ENCODE results near the gene NUSAP1. TPM values are rescaled to one million over a fixed set of nuclear protein-coding genes. Genes with fewer than 3 reads are reported as not detected.
"Not testable (repeated sequence)": the region's sequence is repeated elsewhere in the genome, so short reads cannot be mapped to it uniquely, and the experiment has no call there.

The NUSAP1 gene, protein sequence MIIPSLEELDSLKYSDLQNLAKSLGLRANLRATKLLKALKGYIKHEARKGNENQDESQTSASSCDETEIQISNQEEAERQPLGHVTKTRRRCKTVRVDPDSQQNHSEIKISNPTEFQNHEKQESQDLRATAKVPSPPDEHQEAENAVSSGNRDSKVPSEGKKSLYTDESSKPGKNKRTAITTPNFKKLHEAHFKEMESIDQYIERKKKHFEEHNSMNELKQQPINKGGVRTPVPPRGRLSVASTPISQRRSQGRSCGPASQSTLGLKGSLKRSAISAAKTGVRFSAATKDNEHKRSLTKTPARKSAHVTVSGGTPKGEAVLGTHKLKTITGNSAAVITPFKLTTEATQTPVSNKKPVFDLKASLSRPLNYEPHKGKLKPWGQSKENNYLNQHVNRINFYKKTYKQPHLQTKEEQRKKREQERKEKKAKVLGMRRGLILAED
- 10.5 TPM for total RNA-seq

DNA sequence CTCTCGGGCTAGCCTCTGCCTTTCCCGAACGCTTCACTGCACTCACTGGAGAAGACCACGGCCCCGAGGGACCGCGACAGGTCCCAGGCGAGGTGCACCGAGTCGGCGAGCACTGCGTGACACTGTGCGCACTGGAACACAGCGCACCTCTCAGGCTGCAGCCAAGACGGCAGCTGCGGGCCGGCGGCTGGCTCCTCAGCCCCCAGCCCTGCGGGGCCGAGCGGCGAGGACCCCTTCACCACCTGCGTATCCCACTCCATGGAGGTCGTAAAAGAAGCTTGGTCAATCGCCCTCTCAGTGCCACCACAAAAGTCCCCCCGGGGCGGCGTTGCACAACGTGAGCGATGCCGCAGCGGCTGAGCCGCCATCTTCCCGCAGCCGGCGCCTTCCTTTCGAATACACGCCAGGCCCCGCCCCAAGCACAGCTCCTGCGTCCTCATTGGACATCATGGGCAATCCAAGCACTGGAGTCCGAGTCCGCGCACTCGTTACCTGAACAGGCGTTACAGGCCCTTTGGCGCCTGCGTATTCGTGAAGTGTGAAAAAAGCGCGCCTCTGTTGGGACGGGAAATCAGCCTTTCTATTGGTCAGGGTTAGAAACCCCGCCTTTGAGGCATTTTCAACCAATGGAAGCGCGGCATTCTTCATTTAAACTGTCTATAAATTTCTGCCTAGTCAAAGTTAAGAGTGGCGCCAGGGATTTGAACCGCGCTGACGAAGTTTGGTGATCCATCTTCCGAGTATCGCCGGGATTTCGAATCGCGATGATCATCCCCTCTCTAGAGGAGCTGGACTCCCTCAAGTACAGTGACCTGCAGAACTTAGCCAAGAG is at the start of gene NUSAP1, which contains the start of gene OIP5:
TSS of gene NUSAP1 (plus strand) at position 688 of the 832 bp plus-strand sequence. CDS start at position 765, 77 bp downstream.
TSS of gene OIP5 (minus strand) at position 398 of the 832 bp plus-strand sequence. CDS start at position 368, 30 bp downstream.
- peak; percentile 90 to 100 (median 99) for DNase-seq (ENCODE audit: low read depth in 2 of 3, low spot score in 2 of 3)

DNA sequence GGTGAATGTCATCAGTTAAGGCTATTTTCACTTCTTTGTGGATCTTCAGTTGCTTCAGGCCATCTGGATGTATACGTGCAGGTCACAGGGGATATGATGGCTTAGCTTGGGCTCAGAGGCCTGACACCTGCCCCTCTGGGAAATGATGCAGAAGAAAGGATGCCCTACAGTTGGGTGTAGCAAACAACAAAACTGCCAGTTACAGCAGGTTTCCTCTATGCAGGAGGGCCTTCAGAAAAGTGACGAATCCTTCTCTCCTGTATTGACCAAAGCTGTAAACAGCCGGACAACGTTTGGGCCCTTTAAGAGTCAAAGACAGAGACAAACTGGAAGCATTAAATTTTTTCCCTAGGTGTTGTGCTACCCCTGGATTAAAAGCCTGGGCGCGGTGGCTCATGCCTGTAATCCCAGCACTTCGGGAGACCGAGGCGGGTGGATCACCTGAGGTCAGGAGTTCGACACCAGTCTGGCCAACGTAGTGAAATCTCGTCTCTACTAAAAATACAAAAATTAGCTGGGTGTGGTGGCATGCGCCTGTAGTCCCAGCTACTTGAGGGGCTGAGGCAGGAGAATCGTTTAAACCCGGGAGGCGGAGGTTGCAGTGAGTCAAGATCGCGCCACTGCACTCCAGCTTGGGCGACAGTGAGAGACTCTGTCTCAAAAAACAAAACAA is 49.6 kb upstream of the NUSAP1 start:
- not testable (repeated sequence) for DNase-seq (ENCODE audit: low read depth in 2 of 3, low spot score in 2 of 3)

DNA sequence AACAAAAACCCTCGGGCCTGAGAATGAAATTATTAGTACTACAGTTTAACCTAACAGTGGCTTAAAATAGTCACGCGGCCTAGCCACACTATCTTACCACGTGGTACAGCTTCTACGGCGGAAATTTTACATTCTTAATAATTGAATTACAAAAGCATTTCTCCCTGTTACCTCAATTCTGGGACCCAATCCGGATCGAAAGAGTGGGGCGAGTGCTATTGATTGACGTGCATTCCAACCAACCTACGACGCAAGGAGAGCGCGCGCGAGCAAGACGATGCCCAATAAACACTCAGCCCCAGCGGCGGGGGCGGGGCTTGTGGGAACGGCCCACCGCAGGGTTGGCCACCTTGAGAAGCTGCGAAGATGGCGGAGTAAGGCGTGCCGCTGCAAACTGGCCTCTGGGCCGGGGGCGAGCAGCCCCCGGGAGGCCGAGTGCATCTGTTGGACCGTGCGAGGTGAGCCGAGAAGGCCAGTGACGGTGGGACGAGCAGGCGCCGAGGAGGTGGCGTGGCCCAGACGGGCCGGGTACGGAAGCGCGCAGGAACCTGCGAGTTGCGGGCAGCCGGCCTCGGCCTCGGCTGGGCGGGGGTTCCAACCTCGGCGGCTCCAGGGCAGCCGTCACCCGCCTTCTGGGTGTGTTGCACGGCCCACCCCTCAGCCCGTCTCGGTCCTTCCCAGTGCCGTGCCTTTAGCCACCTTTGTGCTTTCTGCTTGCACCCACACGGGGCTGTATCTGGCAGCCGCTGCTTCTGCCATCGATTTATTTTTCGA is 48.8 kb upstream of the NUSAP1 start:
- peak; percentile 95 to 100 (median 99) for DNase-seq (ENCODE audit: low read depth in 2 of 3, low spot score in 2 of 3)

DNA sequence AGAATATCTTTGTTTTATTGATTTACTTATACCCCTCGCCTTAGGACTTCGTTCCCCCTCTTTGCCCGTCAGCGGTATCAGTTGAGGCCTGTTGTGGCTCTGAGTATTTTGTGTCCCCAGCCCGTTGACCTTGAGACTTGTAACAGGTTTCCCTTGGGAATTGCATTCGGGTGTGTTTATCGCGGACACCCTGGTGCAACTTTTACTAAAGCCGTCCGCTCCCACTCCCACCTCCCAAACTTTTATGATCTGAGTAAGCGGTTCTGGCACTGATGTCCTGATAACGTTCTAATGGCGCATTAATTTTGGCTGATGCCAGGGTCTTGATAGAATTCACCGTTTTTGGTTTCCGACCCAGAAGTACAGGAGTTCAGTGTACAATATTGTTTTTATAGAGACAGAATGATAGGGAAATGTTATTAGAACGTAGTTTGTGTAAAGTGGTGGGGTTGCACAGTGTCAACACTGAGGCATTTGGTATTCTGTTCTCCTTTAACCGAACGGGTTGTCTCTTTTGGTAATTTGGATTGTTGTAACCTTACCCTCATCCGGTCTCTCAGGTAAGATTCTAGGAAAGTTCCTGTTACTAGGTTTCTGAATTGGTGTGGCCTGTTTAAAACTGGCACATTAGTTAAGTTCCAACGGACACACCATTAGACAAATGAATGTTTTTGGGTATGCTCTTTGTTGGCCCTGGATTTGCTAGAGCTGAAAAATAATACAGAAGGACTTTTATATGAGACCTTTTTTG is 48.1 kb upstream of the NUSAP1 start:
- DNase-seq (ENCODE audit: low read depth in 2 of 3, low spot score in 2 of 3) = peak in 2 of 3 donors; percentile 4 to 8

DNA sequence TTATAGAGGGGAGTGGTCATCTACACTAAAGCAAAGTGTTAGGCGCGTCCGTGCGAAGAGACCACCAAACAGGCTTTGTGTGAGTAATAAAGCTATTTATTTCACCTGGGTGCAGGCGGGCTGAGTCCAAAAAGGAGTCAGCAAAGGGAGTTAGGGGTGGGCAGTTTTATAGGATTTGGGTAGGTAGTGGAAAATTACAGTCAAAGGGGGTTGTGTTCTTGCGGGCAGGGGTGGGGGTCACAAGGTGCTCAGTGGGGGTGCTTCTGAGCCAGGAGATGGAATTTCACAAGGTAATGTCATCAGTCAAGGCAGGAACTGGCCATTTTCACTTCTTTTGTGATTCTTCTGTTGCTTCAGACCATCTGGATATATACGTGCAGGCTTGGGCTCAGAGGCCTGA is 47.4 kb upstream of the NUSAP1 start:
- no peak for DNase-seq (ENCODE audit: low read depth in 2 of 3, low spot score in 2 of 3)

DNA sequence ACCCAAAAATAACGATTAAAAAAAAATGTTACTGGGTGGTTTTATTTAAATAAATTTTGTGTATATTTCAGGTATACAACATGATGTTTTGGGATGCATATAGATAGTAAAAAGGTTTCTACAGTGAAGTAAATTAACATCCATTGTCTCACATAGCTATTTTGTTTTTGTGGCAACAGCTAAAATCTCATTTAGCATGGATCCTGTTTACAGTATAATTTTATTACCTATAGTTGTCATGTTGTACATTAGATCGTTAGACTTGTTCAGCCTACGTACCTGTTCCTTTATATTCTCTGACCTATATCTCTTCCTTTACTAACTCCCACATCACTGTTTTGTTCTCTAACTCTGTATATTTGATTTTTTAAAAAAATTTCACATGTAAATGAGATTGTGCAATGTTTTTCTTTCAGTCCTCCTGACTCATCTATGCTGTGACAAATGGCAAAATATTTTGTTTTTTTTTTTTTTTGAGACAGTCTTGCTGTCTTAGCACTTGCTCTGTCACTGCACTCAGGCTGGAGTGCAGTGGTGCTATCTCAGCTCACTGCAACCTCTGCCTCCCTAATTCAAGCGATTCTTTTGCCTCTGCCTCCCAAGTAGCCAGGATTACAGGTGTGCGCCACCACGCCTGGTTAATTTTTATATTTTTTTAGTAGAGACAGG is 45.9 kb upstream of the NUSAP1 start:
- DNase-seq (ENCODE audit: low read depth in 2 of 3, low spot score in 2 of 3) = peak in 1 of 3 donors; percentile 16

DNA sequence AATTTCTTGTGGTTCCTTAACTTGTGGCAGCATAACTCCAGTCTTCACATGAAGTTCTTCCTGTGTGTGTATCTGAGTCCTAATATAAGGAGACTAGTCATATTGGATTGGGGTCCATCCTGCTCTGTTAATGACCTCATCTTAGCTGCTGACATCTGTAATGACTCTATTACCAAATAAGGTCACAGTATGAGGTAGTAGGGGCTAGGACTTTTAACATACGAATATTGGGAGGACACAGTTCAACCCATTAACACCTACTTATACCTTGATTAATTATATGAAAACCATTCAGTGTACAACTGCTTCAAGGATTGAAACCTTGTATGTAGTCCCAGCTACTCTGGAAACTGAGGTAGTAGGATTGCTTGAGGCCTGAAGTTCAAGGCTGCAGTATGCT is 44.2 kb upstream of the NUSAP1 start:
- no peak for DNase-seq (ENCODE audit: low read depth in 2 of 3, low spot score in 2 of 3)

DNA sequence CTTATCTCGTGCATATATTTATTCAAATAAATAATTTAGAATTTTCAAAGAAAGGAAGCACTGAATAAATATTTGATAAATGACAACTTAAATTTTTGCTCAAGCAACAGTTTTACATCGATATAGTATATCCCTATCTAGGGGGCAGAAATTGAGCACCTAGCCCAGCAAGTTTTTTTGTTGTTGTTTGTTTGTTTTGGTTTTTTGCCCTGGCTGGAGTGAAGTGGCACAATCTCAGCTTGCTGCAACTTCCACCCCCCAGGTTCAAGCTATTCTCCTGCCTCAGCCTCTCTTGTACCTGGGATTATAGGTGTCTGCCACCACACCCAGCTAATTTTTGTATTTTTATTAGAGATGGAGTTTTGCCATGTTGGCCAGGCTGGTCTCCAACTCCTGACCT is 42.7 kb upstream of the NUSAP1 start:
- DNase-seq (ENCODE audit: low read depth in 2 of 3, low spot score in 2 of 3) = no peak

DNA sequence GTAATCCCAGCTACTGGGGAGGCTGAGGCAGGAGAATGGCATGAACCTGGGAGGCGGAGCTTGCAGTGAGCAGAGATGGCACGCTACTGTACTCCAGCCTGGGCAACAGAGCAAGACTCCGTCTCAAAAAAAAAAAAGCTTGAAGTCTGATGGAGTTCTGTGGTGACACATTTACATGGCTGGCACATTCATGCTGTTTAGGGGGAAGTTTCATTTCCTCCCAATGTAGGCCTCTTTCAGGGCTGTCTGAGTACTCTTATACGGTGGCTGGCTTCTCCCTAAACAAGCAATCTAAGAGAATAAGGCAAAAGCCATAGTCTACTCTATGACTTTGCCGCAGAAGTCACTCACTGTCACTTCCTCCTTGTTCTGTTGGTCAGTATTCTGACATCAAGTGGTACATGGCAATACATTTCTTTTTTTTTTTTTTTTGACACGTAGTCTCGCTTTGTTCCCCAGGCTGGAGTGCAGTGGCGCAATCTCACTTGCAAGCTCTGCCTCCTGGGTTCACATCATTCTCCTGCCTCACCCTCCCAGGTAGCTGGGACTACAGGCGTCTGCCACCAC is 41.5 kb upstream of the NUSAP1 start:
- peak in 2 of 3 donors; percentile 29 to 45 for DNase-seq (ENCODE audit: low read depth in 2 of 3, low spot score in 2 of 3)

DNA sequence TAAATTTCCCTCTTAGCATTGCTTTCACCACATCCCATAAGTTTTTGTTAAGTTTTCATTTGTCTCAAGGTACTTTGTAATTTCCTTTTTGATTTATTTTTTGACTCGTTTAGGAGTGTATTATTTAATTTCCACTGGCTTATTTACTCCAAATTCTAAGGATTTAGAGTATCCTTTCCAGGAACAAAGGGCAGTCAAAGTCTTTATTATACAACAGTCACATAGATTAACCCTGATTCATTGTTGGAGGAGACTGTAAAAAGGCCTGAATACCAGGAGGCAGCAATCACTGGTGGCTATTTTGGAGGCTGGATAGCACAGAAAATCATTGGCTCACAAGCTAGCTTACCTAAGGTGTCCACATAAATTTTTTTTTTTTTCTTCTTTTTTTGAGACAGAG is 40.2 kb upstream of the NUSAP1 start:
- DNase-seq (ENCODE audit: low read depth in 2 of 3, low spot score in 2 of 3) = no peak

DNA sequence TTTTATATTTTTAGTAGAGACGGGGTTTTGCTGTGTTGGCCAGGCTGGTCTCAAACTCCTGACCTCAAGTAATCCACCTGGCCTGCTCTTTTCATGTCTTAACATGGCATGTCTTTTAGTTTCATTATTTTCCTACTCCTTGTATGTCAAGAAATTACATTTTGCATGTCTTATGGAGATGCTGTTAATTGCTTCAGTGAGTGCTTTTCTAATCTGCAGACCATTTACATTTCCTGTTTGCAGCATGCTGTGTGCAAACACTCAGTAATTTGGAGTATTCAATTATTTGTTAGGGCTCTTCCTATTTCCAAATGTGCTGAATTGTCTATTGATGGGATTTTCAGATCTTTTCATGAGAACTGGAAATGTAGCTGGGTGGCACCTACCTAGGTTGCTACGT is 31.5 kb upstream of the NUSAP1 start:
- not testable (repeated sequence) for DNase-seq (ENCODE audit: low read depth in 2 of 3, low spot score in 2 of 3)

DNA sequence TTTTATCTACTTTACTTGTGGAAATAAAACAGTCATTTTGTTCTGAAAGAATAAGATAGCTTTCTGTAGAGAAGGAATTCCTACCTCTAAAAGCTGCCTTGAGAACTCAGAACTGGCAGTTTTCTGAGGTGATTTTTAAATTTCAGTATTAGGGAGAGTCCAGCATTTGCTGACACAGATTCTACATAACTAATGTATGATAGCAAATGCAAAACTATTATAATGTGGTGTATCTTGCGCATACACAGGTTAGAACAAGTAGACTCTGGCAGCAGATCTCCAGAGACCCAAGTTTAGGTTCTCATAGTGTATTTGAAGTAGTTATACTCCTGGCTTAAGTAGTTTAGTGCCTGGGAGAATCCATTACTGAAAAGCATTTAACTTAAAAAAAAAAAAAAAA is 31.1 kb upstream of the NUSAP1 start:
- DNase-seq (ENCODE audit: low read depth in 2 of 3, low spot score in 2 of 3) = no peak

DNA sequence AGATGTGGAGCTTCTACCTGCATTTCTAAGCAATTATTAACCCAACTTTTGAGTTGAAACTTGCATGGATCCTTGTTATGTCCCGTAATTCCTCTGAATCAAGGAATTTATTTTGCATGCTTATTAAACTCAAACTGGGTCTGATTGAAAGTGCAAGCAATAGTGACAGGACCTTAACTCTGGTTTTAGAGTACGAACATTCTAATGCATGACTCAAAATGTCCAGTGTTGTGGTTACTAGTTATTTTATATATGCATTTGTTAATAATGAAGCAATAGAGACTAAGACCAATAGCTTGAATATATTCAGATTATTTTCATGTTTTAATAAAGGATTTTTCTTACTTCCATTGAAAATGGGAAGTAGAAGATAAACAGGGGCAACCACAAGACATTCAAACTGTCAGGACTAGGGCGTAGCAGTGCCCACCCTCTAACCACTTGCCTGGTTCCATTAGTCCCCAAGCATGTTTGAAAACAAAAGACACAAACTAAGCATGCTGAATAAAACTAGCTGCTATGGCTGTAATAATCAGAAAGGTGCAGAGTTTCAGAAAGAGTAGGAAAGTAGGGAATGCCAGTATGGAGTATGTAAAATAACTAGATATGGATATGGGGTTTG is 28.4 kb upstream of the NUSAP1 start:
- DNase-seq (ENCODE audit: low read depth in 2 of 3, low spot score in 2 of 3) = peak in 2 of 3 donors; percentile 32 to 73

DNA sequence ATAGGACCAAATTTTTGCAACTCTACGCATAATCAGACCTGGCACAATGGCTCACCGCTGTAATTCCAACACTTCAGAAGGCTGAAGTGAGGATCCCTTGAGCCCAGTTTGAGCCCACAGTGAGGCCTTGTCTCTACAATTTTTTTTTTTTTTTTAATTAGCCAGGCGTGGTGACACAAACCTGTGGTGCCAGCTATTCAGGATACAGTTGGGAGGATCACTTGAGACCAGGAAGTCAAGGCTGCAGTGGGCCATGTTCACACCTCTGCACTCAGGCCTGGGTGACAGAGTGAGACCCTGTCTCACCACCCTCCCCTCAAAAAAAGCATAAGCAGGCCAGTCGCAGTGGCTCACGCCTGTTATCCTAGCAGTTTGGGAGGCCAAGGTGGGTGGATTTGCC is 25.0 kb upstream of the NUSAP1 start:
- DNase-seq (ENCODE audit: low read depth in 2 of 3, low spot score in 2 of 3) = no peak

DNA sequence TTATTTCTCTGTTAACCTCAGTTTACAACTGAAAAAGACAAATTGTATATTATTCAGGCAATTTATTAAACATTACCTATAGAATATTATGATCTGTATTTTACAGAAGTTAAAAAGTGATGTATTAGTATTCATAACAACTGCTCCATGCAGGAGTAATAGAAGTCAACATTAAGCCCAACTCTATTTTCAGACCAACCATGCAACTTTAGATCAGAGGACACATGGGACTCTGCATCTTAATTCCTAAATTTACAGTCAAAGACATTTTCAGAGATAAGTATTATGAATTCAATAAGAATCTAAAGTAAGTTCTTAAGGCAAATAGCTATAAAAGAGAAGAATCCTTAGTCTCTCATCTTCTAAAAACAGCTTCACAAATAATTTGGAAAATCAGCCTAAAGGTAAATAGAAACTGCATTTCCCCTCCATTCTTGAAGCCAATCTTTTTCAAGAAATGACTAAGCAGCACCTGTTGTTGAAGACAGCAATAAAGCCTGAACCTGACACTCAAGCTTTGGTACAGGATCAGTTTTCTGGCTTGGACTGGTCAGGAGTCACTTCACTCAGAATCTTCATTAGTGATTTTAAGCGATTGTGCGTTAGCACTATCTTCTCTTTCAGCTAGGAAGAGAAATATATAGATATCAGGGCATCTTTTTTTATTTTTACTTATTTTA is 23.3 kb upstream of the NUSAP1 start:
- no peak for DNase-seq (ENCODE audit: low read depth in 2 of 3, low spot score in 2 of 3)

DNA sequence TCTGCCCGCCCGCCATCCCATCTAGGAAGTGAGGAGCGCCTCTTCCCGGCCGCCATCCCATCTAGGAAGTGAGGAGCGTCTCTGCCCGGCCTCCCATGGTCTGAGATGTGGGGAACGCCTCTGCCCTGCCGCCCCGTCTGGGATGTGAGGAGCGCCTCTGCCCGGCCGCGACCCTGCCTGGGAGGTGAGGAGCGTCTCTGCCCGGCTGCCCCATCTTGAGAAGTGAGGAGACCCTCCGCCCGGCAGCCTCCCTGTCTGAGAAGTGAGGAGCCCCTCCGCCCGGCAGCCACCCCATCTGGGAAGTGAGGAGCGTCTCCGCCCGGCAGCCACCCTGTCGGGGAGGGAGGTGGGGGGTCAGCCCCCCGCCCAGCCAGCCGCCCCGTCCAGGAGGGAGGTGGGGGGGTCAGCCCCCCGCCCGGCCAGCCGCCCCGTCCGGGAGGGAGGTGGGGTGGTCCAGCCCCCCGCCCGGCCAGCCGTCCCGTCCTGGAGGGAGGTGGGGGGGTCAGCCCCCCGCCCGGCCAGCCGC is 11.8 kb upstream of the NUSAP1 start:
- not testable (repeated sequence) for DNase-seq (ENCODE audit: low read depth in 2 of 3, low spot score in 2 of 3)

DNA sequence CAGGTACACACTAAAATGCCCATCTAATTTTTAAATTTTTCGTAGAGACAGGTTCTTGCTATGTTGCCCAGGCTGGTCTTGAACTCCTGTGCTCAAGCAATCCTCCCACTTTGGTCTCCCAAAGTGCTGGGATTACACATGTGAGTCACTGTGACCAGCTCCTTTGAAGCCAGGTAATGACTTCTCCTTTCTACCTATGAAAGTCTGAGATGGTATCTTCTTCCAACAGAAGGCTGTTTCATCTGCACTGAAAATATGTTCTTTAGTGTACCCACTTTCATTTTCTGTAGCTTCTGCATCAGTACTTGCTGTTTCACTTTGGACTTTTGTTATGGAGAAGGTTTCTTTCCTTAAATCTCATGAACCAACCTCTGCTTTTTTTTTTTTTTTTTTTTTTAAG is 9.1 kb upstream of the NUSAP1 start:
- no peak for DNase-seq (ENCODE audit: low read depth in 2 of 3, low spot score in 2 of 3)
